ENCODE measurements around the gene BEGAIN. TPM values are rescaled to one million over a fixed set of nuclear protein-coding genes. Genes with fewer than 3 reads are reported as not detected.

Gene BEGAIN
- total RNA-seq, 4 donors from 2014 or later, result 9.6 to 17.0 (median 11.6) TPM

GRCh38 chr14:100611811-100612480 is 24.7 kb upstream of the BEGAIN start:
- Histone ChIP-seq H3K4me3 (no peak overlapping the region), H3K4me1 (peaks cover 0 to under 1% (median 0%) of the 10 kb centered on the region in 4 donors), H3K27me3 (no peaks in the 10 kb centered on the region), H3K36me3 (no peaks in the 10 kb centered on the region), H3K9me3 (no peaks in the 10 kb centered on the region), H3K27ac (no peak overlapping the region)
- WGBS, 2 donors, result 89 to 92% methylated on average over 10 of the region's 10 CpGs
- no peak for DNase-seq (ENCODE audit: low spot score in 2 of 2)
- no peak for TF ChIP-seq EP300 (IDR thresholded peaks at IDR 0.05)

- H3K36me3 ChIP-seq, result no peaks in the 10 kb centered on the region
- WGBS, 2 donors, result 59 to 81% methylated on average over 5 to 14 of the region's 14 CpGs
- no peak overlapping the region for H3K27ac ChIP-seq
- TF ChIP-seq EP300 (IDR thresholded peaks at IDR 0.05) (no peak), CTCF (IDR thresholded peaks at IDR 0.05) (no peak), POLR2A (IDR thresholded peaks at IDR 0.05) (no peak)
- no peak for DNase-seq (ENCODE audit: low spot score in 2 of 2)
- H3K4me3 ChIP-seq, result no peak overlapping the region
- H3K9me3 ChIP-seq, result no peaks in the 10 kb centered on the region
- H3K27me3 ChIP-seq, result peaks cover 0 to 7% of the 10 kb centered on the region in 2 donors
- no peaks in the 10 kb centered on the region for H3K4me1 ChIP-seq
Observed at GRCh38 chr14:100610511-100611217, 23.4 kb upstream of the BEGAIN start.

GRCh38 chr14:100609941-100610391 is 22.7 kb upstream of the BEGAIN start:
- DNase-seq (ENCODE audit: low spot score in 2 of 2), result no peak

GRCh38 chr14:100609331-100609870 is 22.2 kb upstream of the BEGAIN start:
- peaks cover 0 to 7% of the 10 kb centered on the region in 2 donors for H3K27me3 ChIP-seq
- DNase-seq (ENCODE audit: low spot score in 2 of 2), result no peak
- TF ChIP-seq POLR2A (IDR thresholded peaks at IDR 0.05) (no peak), CTCF (IDR thresholded peaks at IDR 0.05) (no peak), EP300 (IDR thresholded peaks at IDR 0.05) (no peak)
- no peak overlapping the region for H3K27ac ChIP-seq
- WGBS, 2 donors, result 89% methylated on average over 14 of the region's 14 CpGs
- H3K4me1 ChIP-seq, result no peaks in the 10 kb centered on the region
- H3K36me3 ChIP-seq, result no peaks in the 10 kb centered on the region
- no peaks in the 10 kb centered on the region for H3K9me3 ChIP-seq
- H3K4me3 ChIP-seq, result no peak overlapping the region

More at GRCh38 chr14:100609941-100610391, 22.7 kb upstream of the BEGAIN start:
- no peak overlapping the region for H3K4me3 ChIP-seq
- H3K36me3 ChIP-seq, result no peaks in the 10 kb centered on the region
- TF ChIP-seq EP300 (IDR thresholded peaks at IDR 0.05), result no peak
- TF ChIP-seq CTCF (IDR thresholded peaks at IDR 0.05), result no peak
- no peak for TF ChIP-seq POLR2A (IDR thresholded peaks at IDR 0.05)
- WGBS, 2 donors, result 86 to 93% methylated on average over 10 to 11 of the region's 13 CpGs
- no peaks in the 10 kb centered on the region for H3K4me1 ChIP-seq
- no peaks in the 10 kb centered on the region for H3K9me3 ChIP-seq
- peaks cover 0 to 7% of the 10 kb centered on the region in 2 donors for H3K27me3 ChIP-seq
- H3K27ac ChIP-seq, result no peak overlapping the region

GRCh38 chr14:100608586-100609330 is 21.5 kb upstream of the BEGAIN start:
- WGBS, 2 donors, result 78 to 86% methylated on average over 17 to 19 of the region's 19 CpGs
- Histone ChIP-seq H3K9me3 (no peaks in the 10 kb centered on the region), H3K4me1 (no peaks in the 10 kb centered on the region), H3K27me3 (peaks cover 0 to 7% of the 10 kb centered on the region in 2 donors), H3K36me3 (no peaks in the 10 kb centered on the region), H3K4me3 (no peak overlapping the region), H3K27ac (no peak overlapping the region)
- no peak for TF ChIP-seq CTCF (IDR thresholded peaks at IDR 0.05)
- no peak for TF ChIP-seq POLR2A (IDR thresholded peaks at IDR 0.05)
- TF ChIP-seq EP300 (IDR thresholded peaks at IDR 0.05), result no peak
- DNase-seq (ENCODE audit: low spot score in 2 of 2), result no peak
